GM19043 (cell line): Measurements from ENCODE around the gene ZCCHC9.

Experiments
- ATAC-seq: cut with Tn5 transposase; IDR thresholded peaks from one replicate; pipeline ENCODE4 v1.9.1; 2021; ENCODE audit warnings: low read depth; ENCODE audit not compliant: unreplicated experiment

ZCCHC9 gene

DNA sequence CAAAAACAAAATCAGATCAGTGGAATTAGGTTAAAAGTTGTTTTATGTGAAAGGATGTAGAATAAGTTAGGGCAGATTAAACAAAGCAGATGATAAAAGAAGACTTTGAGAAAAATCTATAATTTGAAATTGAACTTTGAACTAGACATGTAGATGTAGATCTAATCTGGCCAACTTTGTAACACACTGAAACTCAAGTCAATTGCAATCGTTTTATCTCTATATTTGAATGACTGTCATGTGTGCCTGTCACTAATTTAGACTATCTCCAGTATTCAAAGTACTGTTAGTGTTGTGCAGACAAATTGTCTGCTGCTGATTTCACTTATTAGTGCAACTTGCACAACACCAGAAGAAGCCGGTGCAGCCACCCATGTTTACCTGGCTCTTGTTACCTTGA, 52.7 kb downstream of the ZCCHC9 start:
- no peak for ATAC-seq

DNA sequence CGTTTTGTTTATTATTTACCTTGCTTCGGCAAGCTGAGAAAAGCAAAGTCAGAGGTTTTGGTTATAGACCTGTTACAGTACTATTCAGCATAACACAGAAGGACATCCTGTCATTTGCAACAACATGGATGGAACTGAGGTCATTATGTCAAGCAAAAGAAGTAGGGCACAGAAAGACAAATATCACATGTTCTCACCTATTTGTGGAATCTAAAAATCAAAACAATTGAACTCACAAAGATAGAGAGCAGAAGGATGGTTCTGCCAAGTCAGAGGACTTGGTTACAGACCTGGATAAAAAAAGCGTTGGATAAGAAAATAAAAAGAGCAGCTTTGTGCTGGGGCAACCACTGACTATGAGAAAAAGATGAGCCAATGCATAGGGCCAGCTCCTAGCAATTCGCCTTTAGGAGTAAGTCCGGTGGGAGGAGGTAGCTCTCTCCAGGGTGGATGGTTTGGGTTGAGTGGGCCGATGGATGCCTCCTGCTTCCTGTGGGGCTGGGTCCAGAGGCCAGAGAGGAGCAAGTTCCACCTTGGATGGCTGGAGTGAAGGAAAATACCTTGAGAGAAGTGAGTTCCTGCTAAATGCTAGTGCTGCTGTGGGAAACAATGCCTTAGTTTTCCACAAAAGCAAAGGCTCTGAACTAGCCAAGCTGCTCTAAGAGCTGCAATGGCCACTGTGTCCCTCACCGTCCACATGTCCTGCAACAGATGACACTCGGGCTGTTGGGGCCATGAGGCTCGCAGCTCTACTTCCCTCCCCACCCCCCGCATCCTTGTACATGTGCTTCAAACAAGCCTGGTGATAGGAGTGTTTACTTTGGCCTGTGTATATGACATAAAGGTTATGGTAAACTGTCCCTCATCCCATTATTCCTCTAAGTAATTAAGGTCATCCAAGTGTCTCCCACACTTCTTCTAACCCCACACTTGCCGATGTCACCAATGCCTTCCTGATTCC, 54.2 kb downstream of the ZCCHC9 start:
- ATAC-seq, result no peak

DNA sequence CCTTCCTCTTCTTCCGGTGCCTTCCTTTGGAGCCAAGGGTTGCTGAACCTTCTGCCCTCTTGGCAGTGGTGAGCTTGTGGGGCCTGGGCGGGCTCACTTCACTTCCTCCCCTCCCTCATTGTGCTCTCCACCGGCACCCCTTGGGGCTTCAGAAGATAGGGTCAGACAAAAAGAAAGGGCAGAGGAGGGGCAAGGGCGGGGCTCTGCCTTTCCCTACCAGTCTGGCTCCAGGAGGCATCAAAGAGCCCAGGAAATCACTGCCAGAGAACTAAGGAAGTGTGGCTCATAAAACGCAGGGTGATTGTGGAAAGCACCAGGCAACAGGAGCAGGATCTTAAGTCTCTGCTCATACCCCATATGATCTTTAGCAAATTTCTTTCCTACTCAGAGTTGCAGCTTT, 57.7 kb downstream of the ZCCHC9 start:
- no peak for ATAC-seq

- no peak for ATAC-seq
Observed at GRCh38 chr5:81359881-81360280, 58.5 kb downstream of the ZCCHC9 start.

- ATAC-seq, result no peak
Observed at GRCh38 chr5:81360640-81361039, 59.3 kb downstream of the ZCCHC9 start.

DNA sequence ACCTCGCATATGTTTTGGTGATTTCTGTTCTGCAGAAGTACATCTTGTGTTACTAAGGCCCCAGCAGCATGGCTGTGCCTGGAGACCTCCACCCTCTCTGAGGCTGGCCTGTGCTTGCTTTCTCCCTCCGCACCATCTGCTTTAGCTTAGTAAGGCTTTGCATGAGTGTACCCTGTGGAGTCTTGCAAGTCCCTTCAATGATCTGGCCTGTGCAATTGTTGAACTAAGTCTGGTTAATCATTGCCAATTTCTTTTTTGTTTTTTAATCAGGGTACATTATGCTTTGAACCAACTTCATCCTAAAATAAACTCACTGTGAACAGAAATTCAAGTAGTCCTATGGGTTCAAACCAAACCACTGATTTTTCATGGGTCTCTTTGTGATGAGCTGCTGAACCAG, 60.2 kb downstream of the ZCCHC9 start:
- ATAC-seq, result no peak
